Measurements from ENCODE around the gene DNAJC7. TPM values are rescaled to one million over a fixed set of nuclear protein-coding genes. Genes with fewer than 3 reads are reported as not detected.
"Not testable (repeated sequence)": the region's sequence is repeated elsewhere in the genome, so short reads cannot be mapped to it uniquely, and the experiment has no call there.

DNAJC7 gene
- total RNA-seq, 4 donors from 2014 or later: 46.5 to 72.5 (median 70.7) TPM

GRCh38 chr17:41939044-41939692, 78.1 kb downstream of the DNAJC7 start:
- ATAC-seq (ENCODE audit: low FRiP score): no peak

GRCh38 chr17:41937970-41938954, 79.0 kb downstream of the DNAJC7 start:
- TF ChIP-seq CTCF (IDR thresholded peaks at IDR 0.05): no peak
- ATAC-seq (ENCODE audit: low FRiP score) (no peak), DNase-seq (ENCODE audit: low spot score) (no peak)

More at GRCh38 chr17:41939044-41939692, 78.1 kb downstream of the DNAJC7 start:
- TF ChIP-seq CTCF (IDR thresholded peaks at IDR 0.05): no peak
- DNase-seq (ENCODE audit: low spot score): no peak

GRCh38 chr17:41935641-41936040, 81.6 kb downstream of the DNAJC7 start:
- DNase-seq (ENCODE audit: low spot score) (no peak), ATAC-seq (ENCODE audit: low FRiP score) (no peak)
- TF ChIP-seq CTCF (IDR thresholded peaks at IDR 0.05): no peak

- no peak for TF ChIP-seq CTCF (IDR thresholded peaks at IDR 0.05)
- DNase-seq (ENCODE audit: low spot score) (no peak), ATAC-seq (ENCODE audit: low FRiP score) (no peak)
Measured at GRCh38 chr17:41932816-41933389, 84.3 kb downstream of the DNAJC7 start.

GRCh38 chr17:41931715-41932114, 85.5 kb downstream of the DNAJC7 start:
- ATAC-seq (ENCODE audit: low FRiP score); DNase-seq (ENCODE audit: low spot score): not testable (repeated sequence)

GRCh38 chr17:41930833-41931156, 86.4 kb downstream of the DNAJC7 start:
- not testable (repeated sequence) for ATAC-seq (ENCODE audit: low FRiP score); DNase-seq (ENCODE audit: low spot score)

- ATAC-seq (ENCODE audit: low FRiP score) (peak; percentile 99), DNase-seq (ENCODE audit: low spot score) (peak; percentile 89)
- TF ChIP-seq CTCF (IDR thresholded peaks at IDR 0.05): no peak
Measured at GRCh38 chr17:41930009-41930832, 87.0 kb downstream of the DNAJC7 start, which contains the start of gene ODAD4. TSS of gene ODAD4 (plus strand) at chr17:41930617. CDS start at chr17:41930724, 107 bp downstream.

Measured in omental fat pad (tissue), 4 donors.